ENCODE measurements around the gene DZIP3.

Gene DZIP3, protein sequence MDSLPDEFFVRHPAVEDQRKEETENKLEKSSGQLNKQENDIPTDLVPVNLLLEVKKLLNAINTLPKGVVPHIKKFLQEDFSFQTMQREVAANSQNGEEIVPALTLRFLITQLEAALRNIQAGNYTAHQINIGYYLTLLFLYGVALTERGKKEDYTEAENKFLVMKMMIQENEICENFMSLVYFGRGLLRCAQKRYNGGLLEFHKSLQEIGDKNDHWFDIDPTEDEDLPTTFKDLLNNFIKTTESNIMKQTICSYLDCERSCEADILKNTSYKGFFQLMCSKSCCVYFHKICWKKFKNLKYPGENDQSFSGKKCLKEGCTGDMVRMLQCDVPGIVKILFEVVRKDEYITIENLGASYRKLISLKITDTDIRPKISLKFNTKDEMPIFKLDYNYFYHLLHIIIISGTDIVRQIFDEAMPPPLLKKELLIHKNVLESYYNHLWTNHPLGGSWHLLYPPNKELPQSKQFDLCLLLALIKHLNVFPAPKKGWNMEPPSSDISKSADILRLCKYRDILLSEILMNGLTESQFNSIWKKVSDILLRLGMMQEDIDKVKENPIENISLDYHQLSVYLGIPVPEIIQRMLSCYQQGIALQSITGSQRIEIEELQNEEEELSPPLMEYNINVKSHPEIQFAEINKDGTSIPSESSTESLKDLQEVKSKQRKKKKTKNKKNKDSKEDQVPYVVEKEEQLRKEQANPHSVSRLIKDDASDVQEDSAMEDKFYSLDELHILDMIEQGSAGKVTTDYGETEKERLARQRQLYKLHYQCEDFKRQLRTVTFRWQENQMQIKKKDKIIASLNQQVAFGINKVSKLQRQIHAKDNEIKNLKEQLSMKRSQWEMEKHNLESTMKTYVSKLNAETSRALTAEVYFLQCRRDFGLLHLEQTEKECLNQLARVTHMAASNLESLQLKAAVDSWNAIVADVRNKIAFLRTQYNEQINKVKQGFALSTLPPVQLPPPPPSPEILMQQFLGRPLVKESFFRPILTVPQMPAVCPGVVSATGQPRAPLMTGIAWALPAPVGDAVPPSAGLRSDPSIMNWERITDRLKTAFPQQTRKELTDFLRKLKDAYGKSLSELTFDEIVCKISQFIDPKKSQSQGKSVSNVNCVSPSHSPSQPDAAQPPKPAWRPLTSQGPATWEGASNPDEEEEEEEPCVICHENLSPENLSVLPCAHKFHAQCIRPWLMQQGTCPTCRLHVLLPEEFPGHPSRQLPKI

DNA sequence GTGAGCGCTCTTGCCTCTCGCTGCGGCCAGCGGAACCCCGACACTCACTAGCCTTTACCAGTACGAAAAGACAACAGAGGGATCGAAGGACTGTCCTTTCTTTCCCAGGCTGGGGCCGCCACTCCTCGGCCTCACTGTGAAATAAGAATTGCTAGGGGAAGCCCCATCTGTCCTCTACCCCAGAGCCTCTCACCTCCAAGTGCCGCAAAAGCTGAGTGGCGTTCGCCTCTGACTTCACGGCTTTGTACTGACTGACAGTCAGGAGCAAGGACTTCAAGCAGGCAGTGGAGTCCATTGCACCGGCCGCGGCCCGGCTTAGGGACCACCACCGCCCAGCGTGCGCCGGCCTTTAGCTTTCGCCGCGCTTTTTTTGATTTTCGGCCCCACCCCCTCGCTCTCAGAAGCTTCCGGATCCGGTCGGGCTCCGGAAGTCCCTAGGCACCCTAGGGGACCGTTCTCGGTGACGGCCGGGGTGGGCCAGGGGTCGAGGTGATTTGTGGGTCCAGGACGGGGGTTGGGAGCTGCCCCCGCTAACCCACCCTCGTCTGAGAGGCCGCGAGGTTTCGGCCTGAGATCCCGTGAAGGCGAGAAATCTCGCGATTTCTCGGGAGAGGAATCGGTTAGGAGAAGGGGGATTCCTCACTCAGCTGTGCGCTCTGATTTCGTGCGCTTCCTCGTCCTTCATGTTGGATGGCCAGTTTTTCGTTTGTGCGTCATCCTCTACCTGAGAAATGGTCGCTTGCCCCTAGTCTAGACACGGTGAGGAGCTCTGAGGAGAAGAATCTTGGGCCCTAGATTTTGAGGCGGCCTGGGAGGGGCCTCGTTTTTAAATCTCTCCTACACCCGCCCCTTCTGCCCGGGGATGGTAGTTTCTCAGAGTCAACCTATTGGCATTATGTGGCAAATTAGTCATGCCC is at the start of gene DZIP3, which contains the start of gene CIP2A:
DZIP3 (plus strand) TSS at position 642 of the 917 bp plus-strand sequence. CDS start 15,685 bp downstream, outside the sequence.
CIP2A (minus strand) TSS at position 358 of the 917 bp plus-strand sequence; CDS start at position 295, 63 bp downstream.
- TF ChIP-seq ZNF70 (CRISPR knock-in tag; IDR thresholded peaks at IDR 0.05) (no peak; the same call in 1 of the 2 replicates), OSR1 (CRISPR knock-in tag; IDR thresholded peaks at IDR 0.05) (no peak), PPARA (CRISPR knock-in tag; IDR thresholded peaks at IDR 0.05; ENCODE audit: borderline replicate concordance) (no peak), ZC3H10 (CRISPR knock-in tag; IDR thresholded peaks at IDR 0.05) (no peak), ZFP3 (CRISPR knock-in tag; IDR thresholded peaks at IDR 0.05) (no peak)
- TF ChIP-seq, protein P1, sequence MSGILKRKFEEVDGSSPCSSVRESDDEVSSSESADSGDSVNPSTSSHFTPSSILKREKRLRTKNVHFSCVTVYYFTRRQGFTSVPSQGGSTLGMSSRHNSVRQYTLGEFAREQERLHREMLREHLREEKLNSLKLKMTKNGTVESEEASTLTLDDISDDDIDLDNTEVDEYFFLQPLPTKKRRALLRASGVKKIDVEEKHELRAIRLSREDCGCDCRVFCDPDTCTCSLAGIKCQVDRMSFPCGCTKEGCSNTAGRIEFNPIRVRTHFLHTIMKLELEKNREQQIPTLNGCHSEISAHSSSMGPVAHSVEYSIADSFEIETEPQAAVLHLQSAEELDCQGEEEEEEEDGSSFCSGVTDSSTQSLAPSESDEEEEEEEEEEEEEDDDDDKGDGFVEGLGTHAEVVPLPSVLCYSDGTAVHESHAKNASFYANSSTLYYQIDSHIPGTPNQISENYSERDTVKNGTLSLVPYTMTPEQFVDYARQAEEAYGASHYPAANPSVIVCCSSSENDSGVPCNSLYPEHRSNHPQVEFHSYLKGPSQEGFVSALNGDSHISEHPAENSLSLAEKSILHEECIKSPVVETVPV (CRISPR knock-in tag; IDR thresholded peaks at IDR 0.05): no peak
- peak; percentile 91 for ATAC-seq

DNA sequence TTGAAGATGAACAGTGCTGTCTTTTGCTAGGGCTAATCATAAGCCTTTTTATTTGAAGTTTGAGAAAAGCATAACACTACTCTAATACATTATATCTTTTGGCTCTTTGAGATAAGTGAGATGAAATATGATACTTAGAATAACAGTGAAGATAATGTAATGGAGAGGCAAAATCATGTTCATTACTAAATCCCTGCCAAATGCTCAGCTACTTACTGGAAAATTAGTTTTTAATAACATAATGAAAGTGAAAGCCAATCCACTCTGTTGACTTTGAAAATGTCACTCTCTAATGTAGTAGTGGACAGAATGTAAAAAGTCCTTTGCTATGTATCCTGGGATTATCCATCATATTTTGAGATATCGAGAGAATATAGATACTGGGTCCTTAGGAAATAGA is 43.3 kb upstream of the DZIP3 start:
- TF ChIP-seq ISL1 (CRISPR knock-in tag; IDR thresholded peaks at IDR 0.05): peak; percentile 84
- TF ChIP-seq ARNTL (CRISPR knock-in tag; IDR thresholded peaks at IDR 0.05; ENCODE audit: borderline replicate concordance, low read depth): no peak
- peak; percentile 22; the same call in 1 of the 3 replicates for ATAC-seq

DNA sequence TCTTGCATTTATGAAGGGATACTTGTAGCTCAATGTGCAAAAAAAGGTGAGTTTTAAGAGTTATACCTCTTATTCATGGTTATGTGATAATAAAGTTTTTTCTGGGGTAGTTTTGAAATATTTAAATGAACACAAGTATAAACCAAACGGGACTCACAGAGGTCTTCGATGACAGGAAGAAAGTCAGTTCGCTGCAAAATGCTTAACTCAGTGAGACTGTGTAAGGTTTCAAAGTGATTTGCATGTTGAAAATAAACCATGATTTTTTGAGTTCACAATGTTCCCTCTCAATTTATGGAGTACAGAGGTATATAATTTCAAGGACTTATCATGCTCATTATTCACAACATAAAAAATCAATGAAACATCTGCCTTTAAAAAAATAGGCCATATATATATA is 42.8 kb upstream of the DZIP3 start:
- TF ChIP-seq, protein P2, sequence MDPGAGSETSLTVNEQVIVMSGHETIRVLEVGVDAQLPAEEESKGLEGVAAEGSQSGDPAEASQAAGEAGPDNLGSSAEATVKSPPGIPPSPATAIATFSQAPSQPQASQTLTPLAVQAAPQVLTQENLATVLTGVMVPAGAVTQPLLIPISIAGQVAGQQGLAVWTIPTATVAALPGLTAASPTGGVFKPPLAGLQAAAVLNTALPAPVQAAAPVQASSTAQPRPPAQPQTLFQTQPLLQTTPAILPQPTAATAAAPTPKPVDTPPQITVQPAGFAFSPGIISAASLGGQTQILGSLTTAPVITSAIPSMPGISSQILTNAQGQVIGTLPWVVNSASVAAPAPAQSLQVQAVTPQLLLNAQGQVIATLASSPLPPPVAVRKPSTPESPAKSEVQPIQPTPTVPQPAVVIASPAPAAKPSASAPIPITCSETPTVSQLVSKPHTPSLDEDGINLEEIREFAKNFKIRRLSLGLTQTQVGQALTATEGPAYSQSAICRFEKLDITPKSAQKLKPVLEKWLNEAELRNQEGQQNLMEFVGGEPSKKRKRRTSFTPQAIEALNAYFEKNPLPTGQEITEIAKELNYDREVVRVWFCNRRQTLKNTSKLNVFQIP (CRISPR knock-in tag; IDR thresholded peaks at IDR 0.05; ENCODE audit: borderline replicate concordance, low read depth): no peak
- TF ChIP-seq RARB (CRISPR knock-in tag; IDR thresholded peaks at IDR 0.05) (no peak), TOX (CRISPR knock-in tag; IDR thresholded peaks at IDR 0.05; ENCODE audit: borderline replicate concordance) (no peak), BACH2 (CRISPR knock-in tag; IDR thresholded peaks at IDR 0.05; ENCODE audit: borderline replicate concordance) (no peak)
- TF ChIP-seq, protein P3, sequence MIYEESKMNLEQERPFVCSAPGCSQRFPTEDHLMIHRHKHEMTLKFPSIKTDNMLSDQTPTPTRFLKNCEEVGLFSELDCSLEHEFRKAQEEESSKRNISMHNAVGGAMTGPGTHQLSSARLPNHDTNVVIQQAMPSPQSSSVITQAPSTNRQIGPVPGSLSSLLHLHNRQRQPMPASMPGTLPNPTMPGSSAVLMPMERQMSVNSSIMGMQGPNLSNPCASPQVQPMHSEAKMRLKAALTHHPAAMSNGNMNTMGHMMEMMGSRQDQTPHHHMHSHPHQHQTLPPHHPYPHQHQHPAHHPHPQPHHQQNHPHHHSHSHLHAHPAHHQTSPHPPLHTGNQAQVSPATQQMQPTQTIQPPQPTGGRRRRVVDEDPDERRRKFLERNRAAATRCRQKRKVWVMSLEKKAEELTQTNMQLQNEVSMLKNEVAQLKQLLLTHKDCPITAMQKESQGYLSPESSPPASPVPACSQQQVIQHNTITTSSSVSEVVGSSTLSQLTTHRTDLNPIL (CRISPR knock-in tag; IDR thresholded peaks at IDR 0.05; ENCODE audit: low read depth): no peak
- TF ChIP-seq, protein P4, sequence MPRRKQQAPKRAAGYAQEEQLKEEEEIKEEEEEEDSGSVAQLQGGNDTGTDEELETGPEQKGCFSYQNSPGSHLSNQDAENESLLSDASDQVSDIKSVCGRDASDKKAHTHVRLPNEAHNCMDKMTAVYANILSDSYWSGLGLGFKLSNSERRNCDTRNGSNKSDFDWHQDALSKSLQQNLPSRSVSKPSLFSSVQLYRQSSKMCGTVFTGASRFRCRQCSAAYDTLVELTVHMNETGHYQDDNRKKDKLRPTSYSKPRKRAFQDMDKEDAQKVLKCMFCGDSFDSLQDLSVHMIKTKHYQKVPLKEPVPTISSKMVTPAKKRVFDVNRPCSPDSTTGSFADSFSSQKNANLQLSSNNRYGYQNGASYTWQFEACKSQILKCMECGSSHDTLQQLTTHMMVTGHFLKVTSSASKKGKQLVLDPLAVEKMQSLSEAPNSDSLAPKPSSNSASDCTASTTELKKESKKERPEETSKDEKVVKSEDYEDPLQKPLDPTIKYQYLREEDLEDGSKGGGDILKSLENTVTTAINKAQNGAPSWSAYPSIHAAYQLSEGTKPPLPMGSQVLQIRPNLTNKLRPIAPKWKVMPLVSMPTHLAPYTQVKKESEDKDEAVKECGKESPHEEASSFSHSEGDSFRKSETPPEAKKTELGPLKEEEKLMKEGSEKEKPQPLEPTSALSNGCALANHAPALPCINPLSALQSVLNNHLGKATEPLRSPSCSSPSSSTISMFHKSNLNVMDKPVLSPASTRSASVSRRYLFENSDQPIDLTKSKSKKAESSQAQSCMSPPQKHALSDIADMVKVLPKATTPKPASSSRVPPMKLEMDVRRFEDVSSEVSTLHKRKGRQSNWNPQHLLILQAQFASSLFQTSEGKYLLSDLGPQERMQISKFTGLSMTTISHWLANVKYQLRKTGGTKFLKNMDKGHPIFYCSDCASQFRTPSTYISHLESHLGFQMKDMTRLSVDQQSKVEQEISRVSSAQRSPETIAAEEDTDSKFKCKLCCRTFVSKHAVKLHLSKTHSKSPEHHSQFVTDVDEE (CRISPR knock-in tag; IDR thresholded peaks at IDR 0.05): no peak
- ATAC-seq: no peak

DNA sequence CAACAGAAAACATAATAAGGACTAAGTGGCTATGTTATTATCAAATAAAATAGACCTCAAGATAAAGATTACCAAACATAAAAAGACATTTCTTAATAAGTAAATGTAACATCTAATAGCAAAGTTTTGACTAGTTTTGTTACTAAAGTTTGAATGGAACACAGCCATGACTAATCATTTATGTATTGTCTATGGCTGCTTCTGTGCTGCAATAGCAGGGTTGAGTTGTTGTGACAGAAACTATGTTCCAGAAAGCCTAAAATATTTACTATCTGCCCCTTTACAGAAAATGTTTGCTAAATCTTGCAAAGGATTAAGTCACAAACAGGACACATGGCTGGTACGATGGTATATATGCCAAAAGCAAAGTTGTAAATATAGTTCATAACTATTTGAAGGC is 41.2 kb upstream of the DZIP3 start:
- ATAC-seq: 0 out of 3 replicates have a peak, but pooled peaks have one; percentile 19
- TF ChIP-seq CSDC2 (CRISPR knock-in tag; IDR thresholded peaks at IDR 0.05): no peak
- TF ChIP-seq ZNF8 (CRISPR knock-in tag; IDR thresholded peaks at IDR 0.05): no peak
- no peak for TF ChIP-seq TCF4 (CRISPR knock-in tag; IDR thresholded peaks at IDR 0.05; ENCODE audit: borderline replicate concordance)
- no peak for TF ChIP-seq ZNF70 (CRISPR knock-in tag; IDR thresholded peaks at IDR 0.05)
- TF ChIP-seq GLIS3 (CRISPR knock-in tag; IDR thresholded peaks at IDR 0.05): no peak
- no peak for TF ChIP-seq ZNF565 (CRISPR knock-in tag; conservative IDR thresholded peaks at IDR 0.05; ENCODE audit: low read depth)
- no peak for TF ChIP-seq ZC3H10 (CRISPR knock-in tag; IDR thresholded peaks at IDR 0.05)
- TF ChIP-seq, protein P4 (CRISPR knock-in tag; IDR thresholded peaks at IDR 0.05): no peak
- no peak for TF ChIP-seq SNAI2 (CRISPR knock-in tag; IDR thresholded peaks at IDR 0.05)
- no peak for TF ChIP-seq ZFP30 (CRISPR knock-in tag; IDR thresholded peaks at IDR 0.05)
